WTC11 (cell line): ENCODE results near the gene FHAD1. TPM values are rescaled to one million over a fixed set of nuclear protein-coding genes. Genes with fewer than 3 reads are reported as not detected.

ENCODE experiments used
- ATAC-seq: fragments of 200-7000 bp; cut with Tn5 transposase; 2 replicates; pipeline ENCODE4 v1.10.0; 2021; ENCODE audit warnings: mild to moderate bottlenecking, moderate library complexity
- CTCF ChIA-PET: fragments of 300-600 bp; sonication (Branson Sonifier 250); formaldehyde crosslinking; loops from one replicate; lab custom pipeline; 2021; ENCODE audit warnings: antibody characterized with exemption; lab: Charles Lee
- POLR2A ChIA-PET: fragments of 350-600 bp; sonication (Branson Sonifier 250); formaldehyde crosslinking; loops from one replicate; lab custom pipeline; 2021; ENCODE audit warnings: antibody characterized with exemption; lab: Charles Lee
- DNase-seq: peaks from one replicate; pipeline ENCODE4 v3.0.0; 2021; ENCODE audit warnings: low spot score
- H3K27ac Mint-ChIP-seq: 2 replicates; pipeline ENCODE4 v1.8.0; 2021; ENCODE audit warnings: mixed read lengths
- H3K27me3 Mint-ChIP-seq: 2 replicates; pipeline ENCODE4 v1.8.0; 2021; ENCODE audit warnings: low read depth, mild to moderate bottlenecking, moderate library complexity, mixed read lengths
- H3K36me3 Mint-ChIP-seq: 2 replicates; pipeline ENCODE4 v1.8.0; 2021; ENCODE audit warnings: mixed read lengths
- H3K4me1 Mint-ChIP-seq: 2 replicates; pipeline ENCODE4 v1.8.0; 2022; ENCODE audit warnings: mixed read lengths
- H3K4me3 Mint-ChIP-seq: 2 replicates; pipeline ENCODE4 v1.8.0; 2021; ENCODE audit warnings: mild to moderate bottlenecking, moderate library complexity, mixed read lengths
- H3K9me3 Mint-ChIP-seq: 2 replicates; pipeline ENCODE4 v1.8.0; 2021; ENCODE audit warnings: mixed read lengths
- CBFB ChIP-seq: sonication (generic); formaldehyde crosslinking; IDR thresholded peaks from 2 replicates; pipeline ENCODE4 v1.8.1; 2022; ENCODE audit warnings: mild to moderate bottlenecking, low read depth, missing genetic modification reagents
- CREB1 ChIP-seq: sonication (generic); formaldehyde crosslinking; IDR thresholded peaks from 2 replicates; pipeline ENCODE4 v1.8.0; 2023; ENCODE audit warnings: mild to moderate bottlenecking, missing genetic modification reagents
- SOX15 ChIP-seq: fragments of 250-450 bp; sonication (Bioruptor Pico); IDR thresholded peaks from 2 replicates; pipeline ENCODE4 v1.9.0; 2021; ENCODE audit warnings: mild to moderate bottlenecking
- SP1 ChIP-seq: sonication (generic); formaldehyde crosslinking; conservative IDR thresholded peaks from 2 replicates; pipeline ENCODE4 v1.8.1; 2022; ENCODE audit warnings: missing genetic modification reagents
- TP53 ChIP-seq: sonication (generic); formaldehyde crosslinking; IDR thresholded peaks from 2 replicates; pipeline ENCODE4 v1.8.1; 2023; ENCODE audit warnings: mild to moderate bottlenecking, missing genetic modification reagents
- ZBTB21 ChIP-seq: sonication (generic); formaldehyde crosslinking; IDR thresholded peaks from 2 replicates; pipeline ENCODE4 v1.8.1; 2023; ENCODE audit warnings: mild to moderate bottlenecking, missing genetic modification reagents, borderline replicate concordance
- ZNF121 ChIP-seq: sonication (generic); formaldehyde crosslinking; IDR thresholded peaks from 2 replicates; pipeline ENCODE4 v1.8.0; 2023; ENCODE audit warnings: missing genetic modification reagents
- ZNF219 ChIP-seq: sonication (generic); formaldehyde crosslinking; IDR thresholded peaks from 2 replicates; pipeline ENCODE4 v1.8.0; 2023; ENCODE audit warnings: missing genetic modification reagents, mild to moderate bottlenecking, borderline replicate concordance
- total RNA-seq: library from RNA; stranded (reverse); gene quantifications from 3 replicates; pipeline ENCODE4 v1.2.3, GENCODE V29; 2021
- TF ChIP-seq, protein P1 (sequence below): fragments of 250-450 bp; sonication (Bioruptor Pico); IDR thresholded peaks from 2 replicates; pipeline ENCODE4 v1.8.0; 2021; ENCODE audit warnings: mild to moderate bottlenecking
- TF ChIP-seq, protein P2 (sequence below): fragments of 250-450 bp; sonication (Bioruptor Pico); IDR thresholded peaks from 2 replicates; pipeline ENCODE4 v1.9.0; 2021; ENCODE audit warnings: mild to moderate bottlenecking, borderline replicate concordance
- TF ChIP-seq, protein P3 (sequence below): fragments of 250-450 bp; sonication (Bioruptor Pico); IDR thresholded peaks from 2 replicates; pipeline ENCODE4 v1.9.0; 2021; ENCODE audit warnings: moderate library complexity, mild to moderate bottlenecking, inconsistent platforms, borderline replicate concordance
- TF ChIP-seq, protein P4 (sequence below): sonication (generic); formaldehyde crosslinking; IDR thresholded peaks from 2 replicates; pipeline ENCODE4 v1.8.0; 2022; ENCODE audit warnings: mild to moderate bottlenecking, missing genetic modification reagents
- TF ChIP-seq, protein P5 (sequence below): sonication (generic); formaldehyde crosslinking; IDR thresholded peaks from 2 replicates; pipeline ENCODE4 v1.8.1; 2023; ENCODE audit warnings: mild to moderate bottlenecking, missing genetic modification reagents
- TF ChIP-seq, protein P6 (sequence below): fragments of 200-600 bp; IDR thresholded peaks from 2 replicates; pipeline ENCODE4 v1.8.0; 2022; ENCODE audit warnings: antibody characterized with exemption

The FHAD1 gene
- total RNA-seq, 1 experiment from 2014 or later: 3.0 TPM

DNA sequence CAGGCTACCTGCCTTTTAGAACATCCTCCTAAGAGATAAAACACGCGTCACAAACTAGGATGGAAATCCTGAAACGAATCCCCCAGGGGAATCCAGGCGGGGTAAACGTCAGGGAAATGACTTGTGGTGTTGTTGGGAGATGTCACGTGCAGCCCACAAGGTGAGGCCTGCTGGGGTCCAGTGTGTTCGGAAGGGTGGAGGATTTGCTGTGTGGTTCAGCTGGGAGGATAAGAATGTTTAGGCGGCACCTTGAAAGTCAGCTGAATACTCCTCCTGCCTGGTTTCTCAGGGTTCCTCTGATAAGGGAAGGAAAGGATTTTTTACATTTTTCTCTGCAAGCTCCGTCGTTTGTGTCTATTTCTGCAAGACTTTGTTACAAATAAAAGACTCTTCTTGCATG, 88.0 kb downstream of the FHAD1 start (continued):
- TF ChIP-seq, protein P1, sequence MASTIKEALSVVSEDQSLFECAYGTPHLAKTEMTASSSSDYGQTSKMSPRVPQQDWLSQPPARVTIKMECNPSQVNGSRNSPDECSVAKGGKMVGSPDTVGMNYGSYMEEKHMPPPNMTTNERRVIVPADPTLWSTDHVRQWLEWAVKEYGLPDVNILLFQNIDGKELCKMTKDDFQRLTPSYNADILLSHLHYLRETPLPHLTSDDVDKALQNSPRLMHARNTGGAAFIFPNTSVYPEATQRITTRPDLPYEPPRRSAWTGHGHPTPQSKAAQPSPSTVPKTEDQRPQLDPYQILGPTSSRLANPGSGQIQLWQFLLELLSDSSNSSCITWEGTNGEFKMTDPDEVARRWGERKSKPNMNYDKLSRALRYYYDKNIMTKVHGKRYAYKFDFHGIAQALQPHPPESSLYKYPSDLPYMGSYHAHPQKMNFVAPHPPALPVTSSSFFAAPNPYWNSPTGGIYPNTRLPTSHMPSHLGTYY (CRISPR knock-in tag): no peak

DNA sequence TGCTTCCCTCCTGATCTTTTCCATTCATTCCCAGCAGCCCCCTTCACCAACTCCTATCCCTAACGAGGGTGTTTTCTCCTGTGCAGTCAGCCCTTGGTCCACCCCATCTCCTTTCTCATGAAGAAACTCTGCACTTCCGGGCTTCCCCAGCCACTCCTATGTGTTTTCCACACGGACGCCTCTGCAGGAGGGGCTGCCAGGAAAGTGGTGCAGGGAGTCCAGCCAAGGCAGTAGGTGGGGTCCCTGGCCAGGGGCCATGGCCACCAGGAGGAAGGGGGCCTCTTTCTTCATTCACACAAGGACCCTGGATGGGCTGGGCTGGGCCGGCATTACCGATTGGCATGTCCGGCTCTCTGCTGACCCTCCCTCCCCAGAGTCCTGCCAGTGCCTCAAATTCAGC, 89.8 kb downstream of the FHAD1 start:
- TF ChIP-seq CBFB (CRISPR knock-in tag): no peak
- TF ChIP-seq, protein P2, sequence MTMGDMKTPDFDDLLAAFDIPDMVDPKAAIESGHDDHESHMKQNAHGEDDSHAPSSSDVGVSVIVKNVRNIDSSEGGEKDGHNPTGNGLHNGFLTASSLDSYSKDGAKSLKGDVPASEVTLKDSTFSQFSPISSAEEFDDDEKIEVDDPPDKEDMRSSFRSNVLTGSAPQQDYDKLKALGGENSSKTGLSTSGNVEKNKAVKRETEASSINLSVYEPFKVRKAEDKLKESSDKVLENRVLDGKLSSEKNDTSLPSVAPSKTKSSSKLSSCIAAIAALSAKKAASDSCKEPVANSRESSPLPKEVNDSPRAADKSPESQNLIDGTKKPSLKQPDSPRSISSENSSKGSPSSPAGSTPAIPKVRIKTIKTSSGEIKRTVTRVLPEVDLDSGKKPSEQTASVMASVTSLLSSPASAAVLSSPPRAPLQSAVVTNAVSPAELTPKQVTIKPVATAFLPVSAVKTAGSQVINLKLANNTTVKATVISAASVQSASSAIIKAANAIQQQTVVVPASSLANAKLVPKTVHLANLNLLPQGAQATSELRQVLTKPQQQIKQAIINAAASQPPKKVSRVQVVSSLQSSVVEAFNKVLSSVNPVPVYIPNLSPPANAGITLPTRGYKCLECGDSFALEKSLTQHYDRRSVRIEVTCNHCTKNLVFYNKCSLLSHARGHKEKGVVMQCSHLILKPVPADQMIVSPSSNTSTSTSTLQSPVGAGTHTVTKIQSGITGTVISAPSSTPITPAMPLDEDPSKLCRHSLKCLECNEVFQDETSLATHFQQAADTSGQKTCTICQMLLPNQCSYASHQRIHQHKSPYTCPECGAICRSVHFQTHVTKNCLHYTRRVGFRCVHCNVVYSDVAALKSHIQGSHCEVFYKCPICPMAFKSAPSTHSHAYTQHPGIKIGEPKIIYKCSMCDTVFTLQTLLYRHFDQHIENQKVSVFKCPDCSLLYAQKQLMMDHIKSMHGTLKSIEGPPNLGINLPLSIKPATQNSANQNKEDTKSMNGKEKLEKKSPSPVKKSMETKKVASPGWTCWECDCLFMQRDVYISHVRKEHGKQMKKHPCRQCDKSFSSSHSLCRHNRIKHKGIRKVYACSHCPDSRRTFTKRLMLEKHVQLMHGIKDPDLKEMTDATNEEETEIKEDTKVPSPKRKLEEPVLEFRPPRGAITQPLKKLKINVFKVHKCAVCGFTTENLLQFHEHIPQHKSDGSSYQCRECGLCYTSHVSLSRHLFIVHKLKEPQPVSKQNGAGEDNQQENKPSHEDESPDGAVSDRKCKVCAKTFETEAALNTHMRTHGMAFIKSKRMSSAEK (CRISPR knock-in tag): no peak
- TF ChIP-seq ZBTB21: no peak
- no peak for TF ChIP-seq SOX15 (CRISPR knock-in tag)
- TF ChIP-seq, protein P3, sequence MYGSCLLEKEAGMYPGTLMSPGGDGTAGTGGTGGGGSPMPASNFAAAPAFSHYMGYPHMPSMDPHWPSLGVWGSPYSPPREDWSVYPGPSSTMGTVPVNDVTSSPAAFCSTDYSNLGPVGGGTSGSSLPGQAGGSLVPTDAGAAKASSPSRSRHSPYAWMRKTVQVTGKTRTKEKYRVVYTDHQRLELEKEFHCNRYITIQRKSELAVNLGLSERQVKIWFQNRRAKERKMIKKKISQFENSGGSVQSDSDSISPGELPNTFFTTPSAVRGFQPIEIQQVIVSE (CRISPR knock-in tag): no peak
- TF ChIP-seq, protein P4, sequence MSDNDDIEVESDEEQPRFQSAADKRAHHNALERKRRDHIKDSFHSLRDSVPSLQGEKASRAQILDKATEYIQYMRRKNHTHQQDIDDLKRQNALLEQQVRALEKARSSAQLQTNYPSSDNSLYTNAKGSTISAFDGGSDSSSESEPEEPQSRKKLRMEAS (CRISPR knock-in tag): no peak
- TF ChIP-seq, protein P5, sequence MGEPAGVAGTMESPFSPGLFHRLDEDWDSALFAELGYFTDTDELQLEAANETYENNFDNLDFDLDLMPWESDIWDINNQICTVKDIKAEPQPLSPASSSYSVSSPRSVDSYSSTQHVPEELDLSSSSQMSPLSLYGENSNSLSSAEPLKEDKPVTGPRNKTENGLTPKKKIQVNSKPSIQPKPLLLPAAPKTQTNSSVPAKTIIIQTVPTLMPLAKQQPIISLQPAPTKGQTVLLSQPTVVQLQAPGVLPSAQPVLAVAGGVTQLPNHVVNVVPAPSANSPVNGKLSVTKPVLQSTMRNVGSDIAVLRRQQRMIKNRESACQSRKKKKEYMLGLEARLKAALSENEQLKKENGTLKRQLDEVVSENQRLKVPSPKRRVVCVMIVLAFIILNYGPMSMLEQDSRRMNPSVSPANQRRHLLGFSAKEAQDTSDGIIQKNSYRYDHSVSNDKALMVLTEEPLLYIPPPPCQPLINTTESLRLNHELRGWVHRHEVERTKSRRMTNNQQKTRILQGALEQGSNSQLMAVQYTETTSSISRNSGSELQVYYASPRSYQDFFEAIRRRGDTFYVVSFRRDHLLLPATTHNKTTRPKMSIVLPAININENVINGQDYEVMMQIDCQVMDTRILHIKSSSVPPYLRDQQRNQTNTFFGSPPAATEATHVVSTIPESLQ (CRISPR knock-in tag): no peak
- no peak for TF ChIP-seq TP53 (CRISPR knock-in tag)
- TF ChIP-seq ZNF219: no peak
- no peak for TF ChIP-seq CREB1 (CRISPR knock-in tag)
- Mint-ChIP-seq H3K27me3 (peaks cover 7% of the 10 kb centered on the region; the same call in 1 of the 2 replicates), H3K27ac (no peak overlapping the region), H3K4me1 (no peaks in the 10 kb centered on the region), H3K4me3 (no peak overlapping the region), H3K9me3 (peaks cover 11% of the 10 kb centered on the region), H3K36me3 (peaks cover 6% of the 10 kb centered on the region)
- ChIA-PET CTCF (no interaction called here), POLR2A (no interaction called here)
- ATAC-seq (no peak), DNase-seq (no peak)

DNA sequence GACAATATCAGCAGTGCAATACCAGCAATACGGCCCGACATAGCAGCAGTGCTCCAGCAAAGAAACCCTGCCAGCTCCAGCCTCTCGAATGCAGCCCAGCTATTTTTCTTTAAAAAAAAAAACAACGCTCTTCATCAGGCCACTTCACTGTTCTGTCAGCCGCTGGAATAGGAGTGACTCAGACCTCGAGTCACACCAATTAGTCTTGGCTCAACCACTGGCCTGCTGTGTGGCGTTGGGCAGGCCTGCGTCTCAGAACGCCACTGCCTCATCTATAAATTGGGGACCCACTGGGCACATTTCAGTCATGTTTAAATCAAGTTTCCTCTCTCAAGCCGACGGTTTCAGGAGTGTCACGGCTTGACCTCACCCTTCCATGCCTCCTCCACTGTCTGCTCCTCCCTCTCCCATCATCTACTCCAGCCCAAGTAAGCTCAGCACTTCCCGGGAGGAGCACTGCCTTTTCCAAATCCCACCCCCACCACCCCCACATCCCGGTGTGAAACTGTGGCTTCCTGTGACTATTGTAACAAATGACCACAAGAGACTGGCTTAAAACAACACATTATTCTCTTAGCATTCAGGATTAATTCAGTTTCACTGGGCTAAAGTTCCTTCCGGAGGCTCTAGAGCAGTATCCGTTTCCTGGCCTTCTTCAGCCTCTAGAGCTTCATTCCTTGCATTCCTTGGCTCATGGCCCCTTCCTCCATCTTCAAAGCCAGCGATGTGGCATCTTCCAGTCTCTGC, 90.8 kb downstream of the FHAD1 start:
- ChIA-PET CTCF (interaction anchor here (1.4 kb wide), 1 partner anchor 94 kb away, joined by 3 read pairs; no protein-coding TSS in a partner anchor), POLR2A (no interaction called here)
- no peak overlapping the region for H3K27ac Mint-ChIP-seq

More for the DNA sequence above, 90.8 kb downstream of the FHAD1 start:
- ATAC-seq: no peak
- H3K4me3 Mint-ChIP-seq: no peak overlapping the region
- TF ChIP-seq ZNF121 (CRISPR knock-in tag): no peak
- TF ChIP-seq, protein P6, sequence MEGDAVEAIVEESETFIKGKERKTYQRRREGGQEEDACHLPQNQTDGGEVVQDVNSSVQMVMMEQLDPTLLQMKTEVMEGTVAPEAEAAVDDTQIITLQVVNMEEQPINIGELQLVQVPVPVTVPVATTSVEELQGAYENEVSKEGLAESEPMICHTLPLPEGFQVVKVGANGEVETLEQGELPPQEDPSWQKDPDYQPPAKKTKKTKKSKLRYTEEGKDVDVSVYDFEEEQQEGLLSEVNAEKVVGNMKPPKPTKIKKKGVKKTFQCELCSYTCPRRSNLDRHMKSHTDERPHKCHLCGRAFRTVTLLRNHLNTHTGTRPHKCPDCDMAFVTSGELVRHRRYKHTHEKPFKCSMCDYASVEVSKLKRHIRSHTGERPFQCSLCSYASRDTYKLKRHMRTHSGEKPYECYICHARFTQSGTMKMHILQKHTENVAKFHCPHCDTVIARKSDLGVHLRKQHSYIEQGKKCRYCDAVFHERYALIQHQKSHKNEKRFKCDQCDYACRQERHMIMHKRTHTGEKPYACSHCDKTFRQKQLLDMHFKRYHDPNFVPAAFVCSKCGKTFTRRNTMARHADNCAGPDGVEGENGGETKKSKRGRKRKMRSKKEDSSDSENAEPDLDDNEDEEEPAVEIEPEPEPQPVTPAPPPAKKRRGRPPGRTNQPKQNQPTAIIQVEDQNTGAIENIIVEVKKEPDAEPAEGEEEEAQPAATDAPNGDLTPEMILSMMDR: no peak
- TF ChIP-seq SP1 (CRISPR knock-in tag): no peak
- DNase-seq: no peak
- H3K27me3 Mint-ChIP-seq: peaks cover 7% of the 10 kb centered on the region; the same call in 1 of the 2 replicates
- H3K4me1 Mint-ChIP-seq: no peaks in the 10 kb centered on the region
- H3K9me3 Mint-ChIP-seq: peaks cover 11% of the 10 kb centered on the region
- peaks cover 6% of the 10 kb centered on the region for H3K36me3 Mint-ChIP-seq
